Dermis lymphatic vessel endothelial cell (primary cell): ENCODE data around the gene FAM78A. TPM values are rescaled to one million over a fixed set of nuclear protein-coding genes. Genes with fewer than 3 reads are reported as not detected.

ENCODE experiments used
- total RNA-seq: library from RNA; depleted of rRNA; stranded (reverse); fragments of >200 nt; gene quantifications from 2 replicates; pipeline ENCODE4 v1.2.1, GENCODE V29; 2014

Gene FAM78A, protein sequence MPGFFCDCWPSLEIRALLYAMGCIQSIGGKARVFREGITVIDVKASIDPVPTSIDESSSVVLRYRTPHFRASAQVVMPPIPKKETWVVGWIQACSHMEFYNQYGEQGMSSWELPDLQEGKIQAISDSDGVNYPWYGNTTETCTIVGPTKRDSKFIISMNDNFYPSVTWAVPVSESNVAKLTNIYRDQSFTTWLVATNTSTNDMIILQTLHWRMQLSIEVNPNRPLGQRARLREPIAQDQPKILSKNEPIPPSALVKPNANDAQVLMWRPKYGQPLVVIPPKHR
- 2.8 and 3.7 TPM in 2 replicates for total RNA-seq

DNA sequence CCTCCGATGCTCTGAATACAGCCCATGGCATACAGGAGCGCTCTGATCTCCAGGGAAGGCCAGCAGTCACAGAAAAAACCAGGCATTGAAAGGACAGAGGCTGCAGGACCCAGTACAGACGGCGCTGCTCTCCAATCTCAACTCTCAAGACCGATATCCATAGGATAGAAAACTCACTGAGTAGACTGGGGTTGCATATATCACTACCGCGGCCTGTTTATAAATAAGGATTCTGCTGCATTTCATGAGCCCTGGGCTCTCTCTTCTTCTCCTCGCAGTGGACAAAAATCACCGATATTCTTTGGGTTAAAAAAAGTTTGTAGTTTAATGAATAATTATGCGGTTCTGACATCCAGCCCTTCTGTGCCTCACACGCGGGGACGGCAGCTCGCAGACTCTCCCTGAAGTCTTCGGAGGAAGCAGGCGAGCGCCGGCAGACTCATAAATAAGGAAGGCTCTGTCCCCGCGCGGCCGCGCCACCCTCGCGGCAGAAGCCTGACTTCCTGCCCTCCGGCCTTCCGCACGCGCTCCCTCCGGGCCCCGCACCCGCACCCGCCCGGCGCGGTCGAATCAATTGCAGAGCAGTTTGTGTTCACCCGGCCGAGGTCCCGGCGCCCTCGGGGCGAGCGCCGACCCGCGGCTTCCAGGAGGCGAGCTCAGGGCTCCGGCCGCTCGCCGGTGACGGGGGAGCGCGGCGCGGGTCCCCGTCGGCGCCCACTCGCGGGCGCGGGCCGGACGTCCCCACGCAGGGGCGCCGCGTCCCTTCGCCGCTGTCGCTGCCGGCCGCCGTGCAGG lies at the start of gene FAM78A:
Gene FAM78A (minus strand): TSS at position 417 of the 795 bp plus-strand sequence. CDS start 331 bp downstream, at position 86.

DNA sequence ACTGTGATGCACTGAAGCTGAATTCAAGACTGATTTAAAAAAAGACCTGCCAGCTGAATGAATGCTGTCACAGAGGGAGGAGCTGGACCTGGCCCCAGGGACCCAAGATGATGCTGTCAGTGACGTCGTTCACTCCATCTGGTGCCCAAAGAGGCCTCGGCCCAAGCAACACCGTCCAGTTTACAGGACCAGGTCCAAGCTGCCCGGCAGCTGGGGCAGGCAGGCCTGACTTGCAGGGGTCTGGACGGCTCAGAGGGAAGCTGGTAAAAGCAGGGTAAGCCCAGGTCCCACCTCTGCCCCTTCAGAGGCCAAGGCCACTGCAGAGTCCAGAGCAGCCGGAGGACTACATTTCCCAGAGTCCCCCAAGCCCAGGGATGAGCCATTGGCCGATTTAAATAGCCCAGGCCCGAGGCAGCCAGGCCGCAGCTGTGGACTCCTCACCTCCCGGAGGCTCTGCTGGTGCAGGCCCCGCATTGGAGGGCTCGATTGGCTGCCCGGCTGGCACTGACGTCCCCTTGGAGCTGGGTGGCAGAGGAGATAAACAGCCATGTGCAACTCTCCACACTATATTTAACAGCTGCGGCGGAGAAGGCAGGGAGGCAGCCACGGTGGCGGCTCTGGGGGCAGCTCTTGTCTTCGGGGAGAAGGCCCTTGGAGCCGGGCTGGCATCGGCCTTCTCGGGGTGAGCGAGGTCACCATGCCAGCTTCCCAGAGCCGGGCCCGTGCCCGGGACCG lies 13.2 kb upstream of the FAM78A start, which contains the start of gene PLPP7:
Gene PLPP7 (plus strand): TSS at position 423 of the 735 bp plus-strand sequence. CDS start 275 bp downstream, at position 698.

Other genes starting within 250 kb of the FAM78A start
- gene AIF1L, start 180.0 kb downstream of the FAM78A start, total RNA-seq: 0.77 and 1.1 TPM in 2 replicates
- gene NUP214, start 150.9 kb downstream of the FAM78A start, total RNA-seq: 8.8 and 10.5 TPM in 2 replicates
- 2.1 and 2.6 TPM in 2 replicates for gene PLPP7, start 13.2 kb upstream of the FAM78A start, total RNA-seq
- gene PRRC2B, start 117.6 kb upstream of the FAM78A start, total RNA-seq: 31.3 and 46.1 TPM in 2 replicates
- 22.9 and 28.0 TPM in 2 replicates for gene POMT1, start 226.4 kb upstream of the FAM78A start, total RNA-seq